NCI-H69 (cell line): ENCODE data around the gene RETN.
A peak's percentile ranks its signal among the peaks of the same experiment; 100 is the strongest.
"Not testable (repeated sequence)": the region's sequence is repeated elsewhere in the genome, so short reads cannot be mapped to it uniquely, and the experiment has no call there.

Experiments
- DNase-seq: peaks from one replicate; lab custom pipeline; 2025; lab: John Stamatoyannopoulos, UW

Gene RETN

DNA sequence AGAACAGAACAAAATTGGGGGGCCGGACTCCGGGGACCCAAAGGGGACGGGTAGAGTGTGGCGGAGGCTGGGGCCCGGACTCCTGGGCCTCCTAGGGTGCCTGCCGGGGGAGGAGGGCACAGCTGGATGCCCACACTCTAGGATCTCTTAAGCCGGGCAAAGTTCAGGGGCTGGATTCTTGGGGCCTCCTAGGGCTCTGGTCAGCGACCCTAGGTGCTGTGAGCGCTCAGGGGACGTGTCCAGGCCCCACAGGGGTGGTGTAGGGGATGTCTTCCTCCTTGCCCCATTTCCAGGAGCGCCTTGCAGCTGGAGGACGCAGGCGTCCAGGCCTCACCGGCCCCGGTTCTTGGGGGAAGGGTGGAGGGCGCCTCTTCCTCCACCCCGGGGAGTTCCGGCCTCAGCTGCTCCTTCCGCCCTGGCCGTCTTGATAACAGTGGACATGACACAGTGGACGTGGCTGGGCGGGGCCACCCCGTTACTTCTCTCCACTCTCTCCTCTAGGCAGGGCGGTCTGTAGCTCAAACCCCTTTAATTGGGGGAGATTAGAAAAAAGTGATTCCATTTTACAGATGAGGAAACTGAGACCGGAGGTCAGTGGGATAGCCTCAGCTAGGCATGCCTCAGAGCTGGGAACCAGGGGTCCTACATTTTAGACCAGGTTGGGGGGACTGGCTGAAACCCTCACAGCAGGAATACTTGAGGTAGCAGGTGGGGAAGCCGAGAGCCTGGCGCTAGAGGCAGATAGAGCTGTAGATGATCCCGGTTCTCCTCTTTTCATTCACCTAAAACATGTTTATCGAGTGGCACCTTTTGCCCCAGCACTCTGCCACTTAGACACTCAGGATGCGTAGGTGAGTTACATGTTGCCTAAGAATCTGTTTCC, 31.2 kb upstream of the RETN start:
- peak; percentile 44 for DNase-seq

DNA sequence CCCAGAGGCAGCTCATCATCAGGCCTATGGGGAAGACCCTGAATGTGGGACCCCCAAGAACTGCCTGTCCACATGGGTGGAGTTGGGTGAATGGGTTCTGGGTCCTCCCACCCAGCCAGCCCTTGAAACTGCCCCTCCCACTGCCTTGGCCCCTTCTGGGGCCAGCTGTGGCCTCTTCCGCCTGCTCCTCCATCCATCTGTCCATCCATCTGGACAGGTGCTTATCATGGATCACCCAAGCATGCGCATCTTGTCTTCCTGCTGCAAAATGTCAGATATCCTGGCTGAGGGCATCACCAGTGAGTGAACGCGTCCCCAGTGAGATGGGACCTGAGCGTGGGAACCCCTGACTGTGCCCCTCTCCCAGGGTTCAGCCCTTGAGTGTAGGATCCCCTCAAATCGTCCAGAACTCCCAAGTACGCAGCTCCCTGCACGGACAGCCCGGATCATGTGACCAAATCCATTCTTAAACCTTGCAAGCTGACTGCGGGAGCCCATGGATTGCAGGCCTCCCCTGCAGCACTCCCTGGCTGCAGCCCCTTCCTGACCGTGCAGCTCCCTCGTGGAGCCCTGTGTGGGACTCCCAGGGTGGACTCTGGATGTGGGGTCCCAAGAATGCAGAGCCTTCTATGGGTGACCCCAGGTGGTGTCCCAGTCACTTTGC, 29.9 kb upstream of the RETN start:
- DNase-seq: no peak

DNA sequence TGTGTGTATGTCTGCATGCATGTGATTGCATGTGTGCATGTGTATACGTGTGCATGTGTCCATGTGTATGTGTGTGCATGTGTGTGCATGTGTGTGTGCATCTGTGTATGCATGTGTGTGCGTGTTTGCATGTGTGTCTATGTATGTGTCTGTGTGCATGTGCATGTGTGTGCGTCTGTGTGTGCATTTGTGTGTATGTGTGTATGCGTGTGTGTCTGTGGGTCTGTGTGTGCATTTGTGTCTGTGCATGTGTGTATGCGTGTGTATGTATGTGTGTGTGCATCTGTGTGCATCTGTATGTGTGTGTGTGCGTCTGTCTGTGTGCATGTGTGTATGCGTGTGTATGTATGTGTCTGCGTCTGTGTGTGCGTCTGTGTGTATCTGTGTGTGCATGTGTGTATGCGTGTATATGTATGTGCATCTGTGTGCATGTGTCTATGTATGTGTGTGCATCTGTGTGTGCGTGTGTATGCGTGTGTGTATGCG, 28.9 kb upstream of the RETN start:
- no peak for DNase-seq

DNA sequence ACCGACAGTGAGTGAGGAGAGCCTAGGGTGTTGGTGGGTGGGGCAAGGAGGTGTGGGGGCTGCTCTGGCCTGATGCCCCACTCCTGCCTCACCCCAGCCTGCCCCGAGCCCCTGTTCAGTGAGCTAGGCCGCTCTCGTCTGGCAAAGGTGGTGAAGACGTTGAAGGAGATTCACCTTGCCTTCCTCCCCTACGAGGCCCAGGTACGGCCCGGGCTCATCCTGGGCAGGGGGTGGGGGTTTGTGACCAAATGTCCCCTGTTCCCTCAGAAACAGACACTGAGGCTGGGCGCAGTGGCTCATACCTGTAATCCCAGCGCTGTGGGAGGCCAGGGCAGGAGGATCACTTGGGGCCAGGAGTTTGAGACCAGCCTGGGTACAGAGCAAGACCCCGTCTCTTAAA, 28.0 kb upstream of the RETN start:
- DNase-seq: no peak

DNA sequence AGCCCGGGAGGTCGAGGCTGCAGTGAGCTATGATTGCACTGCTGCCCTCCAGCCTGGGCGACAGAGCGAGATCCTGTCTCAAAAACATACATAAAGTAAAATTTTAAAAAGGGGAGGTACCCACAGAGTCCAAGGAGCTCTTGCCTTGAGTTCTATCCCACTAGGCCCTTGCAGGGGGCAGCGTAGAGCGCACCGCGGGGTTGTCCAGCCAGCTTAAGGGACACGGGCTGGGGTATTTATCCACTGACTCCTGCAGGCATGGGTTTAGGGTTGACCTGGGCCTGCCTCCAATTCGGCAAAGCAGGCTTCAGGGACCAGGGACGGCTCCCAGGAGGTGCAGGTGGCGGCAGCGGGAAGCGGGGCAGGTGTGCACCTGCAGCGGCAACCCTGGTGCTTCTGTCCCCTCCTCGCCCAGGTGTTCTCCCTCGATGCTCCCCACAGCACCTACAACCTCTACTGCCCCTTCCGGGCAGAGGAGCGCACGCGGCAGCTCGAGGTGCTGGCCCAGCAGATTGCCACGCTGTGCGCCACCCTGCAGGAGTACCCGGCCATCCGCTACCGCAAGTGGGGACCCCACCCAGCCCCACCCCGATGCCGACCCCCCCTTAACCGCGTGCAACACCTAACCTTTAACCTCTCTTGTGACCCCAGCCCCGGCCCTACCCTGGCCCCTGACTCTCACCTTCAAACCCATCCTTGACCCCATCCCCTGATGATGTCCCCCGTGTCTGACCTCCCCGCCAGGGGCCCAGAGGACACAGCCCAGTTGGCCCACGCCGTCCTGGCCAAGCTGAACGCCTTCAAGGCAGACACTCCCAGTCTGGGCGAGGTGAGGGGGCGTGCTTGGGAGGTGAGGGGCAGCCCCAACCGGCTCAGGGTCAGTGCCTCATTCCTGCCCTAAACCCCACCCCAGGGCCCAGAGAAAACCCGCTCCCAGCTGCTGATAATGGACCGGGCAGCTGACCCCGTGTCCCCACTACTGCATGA, 27.3 kb upstream of the RETN start:
- DNase-seq: no peak

DNA sequence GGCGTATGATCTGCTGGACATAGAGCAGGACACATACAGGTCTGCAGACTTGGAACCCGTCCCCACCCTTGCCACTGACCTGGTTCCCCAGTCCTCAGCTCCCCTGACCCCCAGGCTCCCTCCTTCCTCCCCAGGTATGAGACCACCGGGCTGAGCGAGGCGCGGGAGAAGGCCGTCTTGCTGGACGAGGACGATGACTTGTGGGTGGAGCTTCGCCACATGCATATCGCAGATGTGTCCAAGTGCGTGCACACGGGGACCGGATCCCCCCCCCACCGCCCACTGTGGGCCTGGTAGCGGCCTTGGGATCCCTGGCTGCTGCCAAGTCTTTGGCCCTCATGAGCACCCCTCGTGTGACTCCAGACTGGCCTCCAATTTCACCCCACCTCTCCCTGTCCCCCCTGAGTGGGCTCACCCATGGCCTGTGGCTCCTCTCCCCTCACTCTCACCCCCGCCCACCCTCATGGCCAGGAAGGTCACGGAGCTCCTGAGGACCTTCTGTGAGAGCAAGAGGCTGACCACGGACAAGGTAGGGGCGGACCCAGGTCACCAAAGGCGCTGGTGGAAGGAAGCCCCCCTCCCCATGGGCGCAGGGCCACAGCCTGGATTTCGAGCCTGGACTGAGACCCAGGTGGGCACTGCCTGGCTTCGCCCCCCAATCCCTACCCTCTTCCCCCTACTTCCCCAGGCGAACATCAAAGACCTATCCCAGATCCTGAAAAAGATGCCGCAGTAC, 26.4 kb upstream of the RETN start:
- DNase-seq: no peak

DNA sequence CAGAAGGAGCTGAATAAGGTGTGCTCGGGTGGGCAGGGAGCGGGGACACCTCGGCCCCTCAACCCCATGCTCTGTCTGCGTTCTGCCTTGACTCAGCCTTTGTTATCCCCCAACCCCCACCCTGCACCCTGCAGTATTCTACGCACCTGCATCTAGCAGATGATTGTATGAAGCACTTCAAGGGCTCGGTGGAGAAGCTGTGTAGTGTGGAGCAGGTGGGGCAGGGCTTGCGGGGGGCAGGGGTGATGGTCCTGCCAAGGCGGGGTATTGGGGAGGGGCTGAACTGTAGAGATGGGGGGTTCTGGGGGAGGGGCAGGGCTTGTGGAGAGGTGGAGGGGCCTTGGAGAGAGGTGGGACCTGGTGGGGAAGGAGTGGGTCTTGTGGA, 25.8 kb upstream of the RETN start:
- no peak for DNase-seq

DNA sequence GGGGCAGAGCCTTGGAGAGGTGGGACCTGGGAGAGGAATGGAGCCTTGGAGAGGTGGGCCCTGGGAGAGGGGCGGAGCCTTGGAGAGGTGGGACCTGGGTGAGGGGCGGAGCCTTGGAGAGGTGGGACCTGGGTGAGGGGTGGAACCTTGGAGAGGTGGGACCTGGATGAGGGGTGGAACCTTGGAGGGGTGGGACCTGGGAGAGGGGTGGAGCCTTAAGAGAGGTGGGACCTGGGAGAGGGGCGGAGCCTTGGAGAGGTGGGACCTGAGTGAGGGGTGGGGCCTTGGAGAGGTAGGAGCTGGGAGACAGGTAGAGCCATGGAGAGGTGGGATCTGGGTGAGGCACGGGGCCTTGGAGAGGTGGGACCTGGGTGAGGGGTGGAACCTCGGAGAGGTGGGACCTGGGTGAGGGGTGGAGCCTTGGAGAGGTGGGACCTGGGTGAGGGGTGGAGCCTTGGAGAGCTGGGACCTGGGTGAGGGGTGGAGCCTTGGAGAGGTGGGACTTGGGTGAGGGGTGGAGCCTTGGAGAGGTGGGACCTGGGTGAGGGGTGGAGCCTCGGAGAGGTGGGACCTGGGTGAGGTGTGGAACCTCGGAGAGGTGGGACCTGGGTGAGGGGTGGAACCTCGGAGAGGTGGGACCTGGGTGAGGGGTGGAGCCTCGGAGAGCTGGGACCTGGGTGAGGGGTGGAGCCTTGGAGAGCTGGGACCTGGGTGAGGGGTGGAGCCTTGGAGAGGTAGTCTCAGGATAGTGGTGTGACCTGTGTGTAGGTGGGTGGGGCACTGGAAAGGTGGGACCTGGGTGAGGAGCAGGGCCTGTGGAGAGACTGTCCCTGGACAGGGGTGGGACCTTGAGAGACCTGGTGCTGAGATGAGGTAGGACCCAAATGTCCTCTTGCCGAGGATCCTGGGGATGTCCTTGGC, 25.0 kb upstream of the RETN start:
- not testable (repeated sequence) for DNase-seq

DNA sequence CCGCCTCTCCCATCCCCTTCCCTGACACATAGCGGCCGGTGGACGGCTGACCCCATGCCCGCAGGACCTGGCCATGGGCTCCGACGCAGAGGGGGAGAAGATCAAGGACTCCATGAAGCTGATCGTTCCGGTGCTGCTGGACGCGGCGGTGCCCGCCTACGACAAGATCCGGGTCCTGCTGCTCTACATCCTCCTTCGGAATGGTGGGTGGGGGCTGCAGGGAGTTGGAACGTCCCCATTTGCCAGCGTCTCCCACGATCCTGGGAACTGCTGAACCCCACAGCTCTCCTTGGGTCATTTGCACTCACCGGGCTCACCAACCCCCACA, 24.3 kb upstream of the RETN start:
- DNase-seq: no peak

DNA sequence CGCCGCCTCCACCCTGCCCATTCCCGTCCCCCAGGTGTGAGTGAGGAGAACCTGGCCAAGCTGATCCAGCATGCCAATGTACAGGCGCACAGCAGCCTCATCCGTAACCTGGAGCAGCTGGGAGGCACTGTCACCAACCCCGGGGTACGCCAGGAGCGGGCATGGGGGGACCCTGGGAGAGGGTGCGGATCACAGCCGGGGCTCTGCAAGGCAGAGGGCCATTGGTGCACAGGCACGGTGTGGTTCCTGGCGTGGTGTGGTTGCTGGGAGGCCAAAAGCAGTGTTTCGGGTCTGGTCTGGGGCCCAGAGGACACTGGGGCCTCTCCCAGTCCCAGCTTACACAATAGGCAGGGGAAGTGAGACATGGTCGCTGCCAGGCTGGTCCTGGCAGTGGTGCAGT, 23.7 kb upstream of the RETN start:
- no peak for DNase-seq

DNA sequence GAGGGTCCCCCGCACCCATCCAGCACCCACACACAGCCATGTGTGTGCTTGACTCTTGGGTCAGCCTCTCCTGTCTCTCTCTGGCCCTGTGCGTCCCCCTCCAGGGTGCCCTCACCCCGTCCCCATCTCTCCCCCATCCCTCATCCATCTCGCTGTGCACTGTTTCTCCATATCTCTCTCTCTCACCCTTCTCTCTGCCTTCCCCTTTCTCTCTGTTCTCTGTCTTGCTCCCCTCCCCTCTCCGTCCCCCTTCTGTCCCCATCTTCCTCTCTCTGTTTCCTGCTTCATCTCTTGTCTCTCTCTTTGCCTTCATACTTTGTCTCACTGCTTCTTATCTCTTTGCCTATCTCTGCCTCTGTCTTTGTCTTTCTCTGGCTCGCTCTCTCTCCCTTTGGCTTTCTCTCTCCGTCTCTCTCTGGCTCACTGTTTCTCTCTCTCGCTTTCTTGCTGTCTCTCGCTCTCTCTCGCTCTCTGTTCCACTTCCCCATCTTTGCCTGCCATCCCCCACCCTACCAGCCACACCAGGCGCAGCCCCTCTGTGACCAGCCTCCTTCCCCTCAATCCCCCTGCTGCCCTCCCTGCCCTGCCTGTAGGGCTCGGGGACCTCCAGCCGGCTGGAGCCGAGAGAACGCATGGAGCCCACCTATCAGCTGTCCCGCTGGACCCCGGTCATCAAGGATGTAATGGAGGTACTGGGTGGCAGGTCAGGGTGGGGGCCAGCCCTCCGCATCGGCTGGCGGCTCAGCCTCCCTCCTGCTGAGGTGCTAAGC, 23.0 kb upstream of the RETN start:
- no peak for DNase-seq

DNA sequence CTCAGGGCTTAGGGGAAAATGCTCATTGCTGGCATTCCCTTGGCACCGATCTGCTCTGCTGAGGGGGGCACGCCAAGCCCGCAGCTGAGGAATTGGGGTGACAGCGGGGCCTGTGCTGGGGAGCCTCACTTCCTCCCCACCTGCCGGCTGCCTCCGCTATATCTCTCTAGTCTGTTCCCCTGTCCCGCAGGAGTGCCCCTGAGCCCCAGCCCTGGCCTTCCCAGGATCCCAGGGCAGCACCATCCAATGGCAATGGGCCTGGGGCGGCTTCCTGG, 22.5 kb upstream of the RETN start:
- DNase-seq: no peak

DNA sequence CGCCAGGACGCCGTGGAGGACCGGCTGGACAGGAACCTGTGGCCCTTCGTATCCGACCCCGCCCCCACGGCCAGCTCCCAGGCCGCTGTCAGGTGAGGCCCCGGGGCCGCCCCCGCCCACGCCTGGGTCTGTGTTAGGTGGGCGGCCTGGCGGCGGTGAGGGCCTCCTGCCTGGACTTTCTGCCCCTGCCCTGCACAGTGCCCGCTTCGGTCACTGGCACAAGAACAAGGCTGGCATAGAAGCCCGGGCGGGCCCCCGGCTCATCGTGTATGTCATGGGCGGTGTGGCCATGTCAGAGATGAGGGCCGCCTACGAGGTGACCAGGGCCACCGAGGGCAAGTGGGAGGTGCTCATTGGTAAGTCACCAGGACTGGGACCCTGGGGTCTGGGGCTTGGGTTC, 21.7 kb upstream of the RETN start:
- DNase-seq: no peak

DNA sequence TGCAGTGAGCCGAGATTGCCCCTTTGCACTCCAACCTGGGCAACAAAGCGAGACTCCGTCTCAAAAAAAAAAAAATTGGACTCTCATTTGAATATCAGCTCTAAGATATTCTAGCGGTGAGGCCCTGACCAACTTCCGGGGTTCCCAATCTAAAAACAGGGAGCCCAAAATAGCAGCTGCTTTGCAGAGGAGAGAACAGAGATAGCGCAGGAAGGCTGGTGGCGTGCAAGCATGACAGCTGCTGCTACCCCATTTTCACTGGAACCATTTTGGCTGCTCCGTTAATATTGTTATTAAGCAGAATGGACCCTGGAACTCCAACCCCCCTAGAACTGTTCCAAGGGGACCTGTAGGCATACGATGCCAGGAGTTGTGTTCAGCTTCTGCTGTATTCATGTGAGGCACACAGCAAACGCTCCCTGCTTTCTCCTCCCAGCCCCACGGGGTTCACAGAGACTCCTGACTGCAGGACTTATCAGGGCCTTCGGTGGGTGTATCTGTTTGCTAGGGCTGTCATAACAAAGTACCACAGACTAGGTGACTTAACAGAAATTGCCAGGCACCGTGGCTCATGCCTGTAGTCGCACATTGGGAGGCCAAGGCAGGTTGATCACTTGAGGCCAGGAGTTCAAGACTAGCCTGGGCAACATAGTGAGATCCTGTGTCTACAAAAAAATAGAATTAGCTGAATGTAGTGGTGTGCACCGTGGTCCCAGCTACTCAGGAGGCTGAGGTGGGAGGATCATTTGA, 20.4 kb upstream of the RETN start:
- no peak for DNase-seq

DNA sequence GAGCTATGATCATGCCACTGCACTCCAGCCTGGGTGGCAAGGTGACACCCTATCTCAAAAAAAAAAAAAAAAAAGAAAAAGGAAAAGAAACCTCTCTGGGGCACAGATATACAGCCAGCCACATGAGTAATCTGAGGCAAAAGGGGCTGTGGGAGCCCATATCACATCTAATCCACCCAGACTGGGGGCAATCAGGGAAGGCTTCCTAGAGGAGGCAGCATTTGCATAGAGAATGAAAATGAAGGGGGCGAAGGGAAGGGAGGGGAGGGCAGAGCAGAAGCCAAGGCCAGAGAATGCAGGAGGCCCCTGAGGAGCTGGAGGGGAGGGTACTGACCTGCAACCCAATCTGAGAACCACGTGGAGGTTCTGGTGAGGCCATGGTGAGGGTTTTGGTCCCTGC, 18.7 kb upstream of the RETN start:
- DNase-seq: no peak

DNA sequence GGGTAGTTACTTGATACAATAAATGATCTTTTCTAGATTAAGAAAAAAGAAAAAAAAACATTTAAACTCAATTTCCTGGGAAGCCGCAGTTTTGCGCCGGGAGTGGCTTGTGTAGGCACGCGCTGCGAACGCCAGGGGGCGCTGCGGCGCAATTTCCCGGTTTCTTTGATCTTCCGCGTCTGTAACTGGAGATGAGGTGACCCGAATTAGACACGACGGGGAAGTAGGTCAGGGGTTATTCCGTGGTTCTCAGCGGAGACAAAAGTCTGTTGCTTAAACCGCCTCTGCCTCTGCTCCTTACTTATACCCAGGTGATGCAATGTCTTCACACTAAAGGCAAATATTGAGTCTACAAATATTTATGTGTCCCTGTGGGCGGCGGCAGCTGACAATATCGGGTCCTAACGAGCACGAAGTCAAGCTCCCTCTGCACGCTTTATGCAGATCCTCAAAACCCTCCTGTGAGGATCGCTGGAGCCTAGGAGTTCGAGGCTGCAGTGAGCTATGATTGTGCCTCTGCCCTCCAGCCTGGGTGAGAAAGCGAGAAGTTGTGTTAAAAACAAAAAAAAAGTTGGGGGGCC, 16.7 kb upstream of the RETN start:
- peak; percentile 89 for DNase-seq

DNA sequence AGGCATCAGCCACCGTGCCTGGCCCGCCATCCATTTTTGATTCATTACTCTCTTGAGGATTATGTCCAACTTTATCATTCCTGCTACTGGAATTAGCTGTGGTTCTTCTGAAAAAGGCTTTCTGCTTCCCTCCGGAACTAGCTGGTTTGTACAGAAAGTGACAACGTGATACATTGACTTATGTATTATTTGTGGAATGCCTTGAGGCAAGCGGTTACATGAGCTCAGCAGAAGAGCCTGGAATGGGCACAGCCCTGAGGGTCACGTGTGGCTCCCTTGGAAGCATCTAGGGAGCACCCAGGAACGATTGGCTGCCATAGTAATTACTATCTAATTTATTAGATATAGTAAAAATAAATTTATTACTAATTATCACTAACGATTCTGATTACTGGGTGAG, 14.4 kb upstream of the RETN start:
- DNase-seq: no peak

DNA sequence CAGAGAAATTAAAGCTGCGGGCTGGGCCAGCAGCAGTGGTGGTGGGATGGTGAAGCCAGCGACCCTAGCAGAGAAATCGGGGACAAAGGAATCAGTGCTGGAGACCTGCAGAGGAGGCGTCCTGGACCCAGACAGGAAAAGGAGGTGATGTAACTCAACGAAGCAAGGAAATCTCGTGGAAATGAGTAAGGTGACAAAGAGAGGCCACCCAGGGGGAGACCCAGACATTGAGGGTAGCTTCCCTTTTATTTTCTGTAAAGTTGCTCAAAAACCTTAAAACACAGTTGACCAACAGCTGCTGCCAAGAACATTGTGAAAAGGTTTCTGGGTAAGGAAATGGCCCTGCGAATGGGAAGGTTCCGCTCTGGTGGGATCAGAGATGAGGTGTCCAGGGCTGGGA, 13.3 kb upstream of the RETN start:
- DNase-seq: no peak

DNA sequence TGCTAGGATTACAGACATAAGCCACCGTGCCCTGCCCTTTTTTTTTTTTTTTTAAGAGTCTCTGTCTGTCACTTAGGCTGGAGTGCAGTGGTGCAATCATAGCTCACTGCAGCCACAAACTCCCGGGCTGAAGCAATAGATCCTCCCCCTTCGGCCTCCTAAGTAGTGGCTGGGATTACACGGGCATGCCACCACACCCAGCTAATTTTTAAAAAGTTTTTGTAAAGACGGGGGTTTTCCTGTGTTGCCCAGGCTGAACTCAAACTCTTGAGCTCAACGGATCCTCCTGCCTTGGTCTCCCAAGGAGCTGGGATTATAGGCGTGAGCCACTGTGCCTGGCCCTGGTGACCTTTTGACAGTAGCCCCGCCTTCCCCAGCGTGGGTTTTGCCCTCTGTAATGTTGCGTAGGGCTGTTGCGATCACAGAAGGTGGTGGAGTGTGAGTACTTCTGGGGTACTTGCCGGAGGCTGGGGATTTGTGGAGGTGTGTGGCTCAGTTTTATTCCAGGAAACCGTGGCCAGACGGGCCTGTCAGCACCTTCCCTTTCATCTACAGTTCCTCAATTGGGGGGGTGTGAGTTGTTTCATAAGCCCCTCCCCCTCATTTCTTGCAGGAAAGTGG, 11.6 kb upstream of the RETN start:
- no peak for DNase-seq
